ENCODE results near the gene GPS1.

DNA sequence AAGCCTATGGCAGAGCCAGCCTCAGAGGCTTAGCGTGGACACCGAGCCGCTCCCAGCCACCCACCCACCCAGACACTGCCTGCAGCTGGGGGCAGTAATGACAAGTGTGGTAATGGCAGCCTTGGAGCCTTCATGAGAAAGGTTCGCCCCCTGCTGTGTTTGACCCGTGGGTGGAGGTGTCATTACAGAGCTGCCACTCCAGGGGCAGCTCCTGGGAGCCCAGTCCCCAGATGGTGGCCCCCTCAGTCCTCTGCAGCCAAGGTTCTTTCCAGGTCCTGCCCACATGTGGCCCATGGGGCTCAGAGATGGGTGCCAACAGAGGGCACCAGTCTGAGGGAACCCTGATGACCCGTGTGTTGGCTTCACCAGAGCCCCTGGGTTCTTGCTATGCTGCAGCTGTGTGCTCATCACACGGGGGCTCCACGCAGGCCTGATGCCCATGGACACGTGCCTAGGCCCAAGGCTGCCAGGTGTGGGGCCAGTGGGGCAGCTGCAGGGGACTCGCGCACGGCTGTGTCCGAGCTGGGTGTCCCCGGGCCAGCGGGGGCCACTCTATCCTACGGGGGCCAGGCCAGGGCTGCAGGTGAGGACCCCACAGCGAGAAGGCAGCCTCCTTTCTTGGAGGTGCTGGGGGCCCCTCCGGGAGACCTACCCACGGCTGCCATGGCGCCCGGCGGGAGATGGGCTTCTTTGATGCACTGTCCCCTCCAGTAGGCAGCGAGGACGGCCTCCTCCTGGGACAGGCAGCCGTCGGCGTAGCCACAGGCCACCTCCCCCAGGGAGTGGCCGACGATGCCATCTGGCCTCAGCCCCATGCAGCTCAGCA is 38.2 kb downstream of the GPS1 start:
- TF ChIP-seq, protein P1, sequence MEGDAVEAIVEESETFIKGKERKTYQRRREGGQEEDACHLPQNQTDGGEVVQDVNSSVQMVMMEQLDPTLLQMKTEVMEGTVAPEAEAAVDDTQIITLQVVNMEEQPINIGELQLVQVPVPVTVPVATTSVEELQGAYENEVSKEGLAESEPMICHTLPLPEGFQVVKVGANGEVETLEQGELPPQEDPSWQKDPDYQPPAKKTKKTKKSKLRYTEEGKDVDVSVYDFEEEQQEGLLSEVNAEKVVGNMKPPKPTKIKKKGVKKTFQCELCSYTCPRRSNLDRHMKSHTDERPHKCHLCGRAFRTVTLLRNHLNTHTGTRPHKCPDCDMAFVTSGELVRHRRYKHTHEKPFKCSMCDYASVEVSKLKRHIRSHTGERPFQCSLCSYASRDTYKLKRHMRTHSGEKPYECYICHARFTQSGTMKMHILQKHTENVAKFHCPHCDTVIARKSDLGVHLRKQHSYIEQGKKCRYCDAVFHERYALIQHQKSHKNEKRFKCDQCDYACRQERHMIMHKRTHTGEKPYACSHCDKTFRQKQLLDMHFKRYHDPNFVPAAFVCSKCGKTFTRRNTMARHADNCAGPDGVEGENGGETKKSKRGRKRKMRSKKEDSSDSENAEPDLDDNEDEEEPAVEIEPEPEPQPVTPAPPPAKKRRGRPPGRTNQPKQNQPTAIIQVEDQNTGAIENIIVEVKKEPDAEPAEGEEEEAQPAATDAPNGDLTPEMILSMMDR (IDR thresholded peaks at IDR 0.05), result no peak
- no peak for TF ChIP-seq EZH2 (IDR thresholded peaks at IDR 0.05; ENCODE audit: borderline replicate concordance, insufficient read depth, low read depth, low read length, poor library complexity, severe bottlenecking)
